Effector memory CD8-positive, alpha-beta T cell (primary cell): ENCODE data around the gene CRIM1.

Source experiments
- ATAC-seq: fragments of 150-1000 bp; cut with Tn5 transposase; replicated peaks from 2 replicates; pipeline ENCODE4 v1.10.0; 2021; ENCODE audit warnings: mild to moderate bottlenecking, moderate library complexity
- DNase-seq, 3 experiments: peaks; one replicate each; pipeline ENCODE4 v3.0.0; 2021
- H3K27ac Mint-ChIP-seq, 2 donors: one replicate each; pipeline ENCODE4 v1.8.0; 2022; ENCODE audit warnings: mild to moderate bottlenecking in 2 of 2, mixed read lengths in 2 of 2, moderate library complexity in 2 of 2
- H3K27me3 Mint-ChIP-seq, 2 donors: one replicate each; pipeline ENCODE4 v1.8.0; 2022; ENCODE audit warnings: mixed read lengths in 2 of 2
- H3K36me3 Mint-ChIP-seq: one replicate; pipeline ENCODE4 v1.8.0; 2022; ENCODE audit warnings: mild to moderate bottlenecking, moderate library complexity, mixed read lengths; ENCODE audit not compliant: insufficient read depth
- H3K4me1 Mint-ChIP-seq, 2 donors: one replicate each; pipeline ENCODE4 v1.8.0; 2022; ENCODE audit warnings: low read depth in 2 of 2, mixed read lengths in 2 of 2
- H3K4me3 Mint-ChIP-seq, 2 donors: one replicate each; pipeline ENCODE4 v1.8.0; 2022; ENCODE audit warnings: mild to moderate bottlenecking in 2 of 2, mixed read lengths in 2 of 2, moderate library complexity in 2 of 2
- H3K9me3 Mint-ChIP-seq, 2 donors: one replicate each; pipeline ENCODE4 v1.8.0; 2022; ENCODE audit warnings: mixed read lengths in 2 of 2

The CRIM1 gene

GRCh38 chr2:36597003-36597531 is 241.5 kb downstream of the CRIM1 start:
- ATAC-seq: no peak
- H3K4me1 Mint-ChIP-seq: peaks cover 35 to 38% of the 10 kb centered on the region in 2 donors
- H3K36me3 Mint-ChIP-seq: no peaks in the 10 kb centered on the region
- no peaks in the 10 kb centered on the region for H3K9me3 Mint-ChIP-seq
- peak overlapping the region; percentile 72 to 73 for H3K27ac Mint-ChIP-seq
- H3K27me3 Mint-ChIP-seq: no peaks in the 10 kb centered on the region
- no peak for DNase-seq
- peak overlapping the region; percentile 90 to 96 for H3K4me3 Mint-ChIP-seq

GRCh38 chr2:36597532-36598377 is 242.2 kb downstream of the CRIM1 start, which contains the start of gene FEZ2:
Gene FEZ2 (minus strand): TSS chr2:36598168. CDS start chr2:36598142, 26 bp downstream.
- Mint-ChIP-seq H3K27ac (peak within 1 kb of the TSS; percentile 72 to 73), H3K4me1 (peaks cover 34% of the 10 kb centered on the region in 2 donors), H3K36me3 (no peaks in the 10 kb centered on the region), H3K9me3 (no peaks in the 10 kb centered on the region), H3K27me3 (no peaks in the 10 kb centered on the region), H3K4me3 (peak within 1 kb of the TSS; percentile 90 to 96)
- DNase-seq (peak; percentile 41 to 51 (median 41)), ATAC-seq (peak; percentile 86)
